Calu3 (cell line): ENCODE data around the gene TWF2. TPM values are rescaled to one million over a fixed set of nuclear protein-coding genes. Genes with fewer than 3 reads are reported as not detected.
"Not testable (repeated sequence)": the region's sequence is repeated elsewhere in the genome, so short reads cannot be mapped to it uniquely, and the experiment has no call there.

Source experiments
- Bru-seq: library from RNA; stranded (reverse); fragments of 400-500 nt; gene quantifications from one replicate; lab custom pipeline; 2021; lab: Mats Ljungman, UMichigan
- BruChase-seq, 2 experiments: library from RNA; stranded (reverse); fragments of 400-500 nt; gene quantifications; one replicate each; lab custom pipeline; 2021; lab: Mats Ljungman, UMichigan
- BruUV-seq: library from RNA; stranded (reverse); fragments of 400-500 nt; replicated peaks from 2 replicates; lab custom pipeline; 2021; lab: Mats Ljungman, UMichigan
- CTCF ChIA-PET: fragments of 300-600 bp; sonication (Branson Sonifier 250); formaldehyde crosslinking; loops from one replicate; lab custom pipeline; 2022; ENCODE audit warnings: antibody characterized with exemption; lab: Charles Lee
- DNase-seq: peaks from one replicate; pipeline ENCODE4 v3.0.0; 2022
- H3K27ac Mint-ChIP-seq: one replicate; pipeline ENCODE4 v1.8.0; 2022; ENCODE audit warnings: mixed read lengths; ENCODE audit not compliant: unreplicated experiment
- H3K27me3 Mint-ChIP-seq: one replicate; pipeline ENCODE4 v1.8.0; 2022; ENCODE audit warnings: mixed read lengths; ENCODE audit not compliant: unreplicated experiment
- H3K36me3 Mint-ChIP-seq: one replicate; pipeline ENCODE4 v1.8.0; 2022; ENCODE audit warnings: mild to moderate bottlenecking, moderate library complexity, mixed read lengths; ENCODE audit not compliant: insufficient read depth, unreplicated experiment
- H3K4me1 Mint-ChIP-seq: one replicate; pipeline ENCODE4 v1.8.0; 2022; ENCODE audit warnings: mild to moderate bottlenecking, low read depth, mixed read lengths; ENCODE audit not compliant: unreplicated experiment
- H3K4me3 Mint-ChIP-seq: one replicate; pipeline ENCODE4 v1.8.0; 2022; ENCODE audit warnings: mild to moderate bottlenecking, low read depth, moderate library complexity, mixed read lengths; ENCODE audit not compliant: unreplicated experiment
- H3K9me3 Mint-ChIP-seq: one replicate; pipeline ENCODE4 v1.8.0; 2022; ENCODE audit warnings: low read depth, mixed read lengths; ENCODE audit not compliant: unreplicated experiment
- intact Hi-C: fragments of 100-400 bp; cut with micrococcal nuclease; formaldehyde crosslinking; loops from one replicate; pipeline ENCODE4 v1.10.0; 2022; ENCODE audit not compliant: unreplicated experiment
- long read RNA-seq: library from polyadenylated mRNA; stranded (forward); transcript quantifications from one replicate; pipeline ENCODE4 v2.0.0, GENCODE V29; 2022
- total RNA-seq: library from RNA; stranded (reverse); gene quantifications from 2 replicates; pipeline ENCODE4 v1.2.3, GENCODE V29; 2022
- TF ChIP-seq, protein P1 (sequence below): fragments of 200-600 bp; IDR thresholded peaks from one replicate; pipeline ENCODE4 v1.8.0; 2022; ENCODE audit warnings: antibody characterized with exemption; ENCODE audit not compliant: unreplicated experiment

TWF2 gene
- 48.1 and 49.1 TPM in 2 replicates for total RNA-seq
- Bru-seq, nascent RNA: percentile 50 among the genes with signal in this experiment
- BruChase-seq, experiment 1, labeled RNA remaining after a 6-hour chase: percentile 66 among the genes with signal in this experiment
- BruChase-seq, experiment 2, labeled RNA remaining after a 2-hour chase: percentile 58 among the genes with signal in this experiment
- long read RNA-seq, transcript TWF2-201 (9 exons, 1,718 nt): major isoform, 94 of 111 reads
- long read RNA-seq, partial matches to known transcripts: 1 of 111 reads
- long read RNA-seq, other reads (novel, unspliced or antisense): 16 of 111 reads

- H3K4me3 Mint-ChIP-seq: peak within 1 kb of the TSS; percentile 87
Observed at GRCh38 chr3:52238761-52239701, at the start of gene TWF2. TWF2 (minus strand) TSS chr3:52239158; CDS start chr3:52239016, 142 bp downstream.

DNA sequence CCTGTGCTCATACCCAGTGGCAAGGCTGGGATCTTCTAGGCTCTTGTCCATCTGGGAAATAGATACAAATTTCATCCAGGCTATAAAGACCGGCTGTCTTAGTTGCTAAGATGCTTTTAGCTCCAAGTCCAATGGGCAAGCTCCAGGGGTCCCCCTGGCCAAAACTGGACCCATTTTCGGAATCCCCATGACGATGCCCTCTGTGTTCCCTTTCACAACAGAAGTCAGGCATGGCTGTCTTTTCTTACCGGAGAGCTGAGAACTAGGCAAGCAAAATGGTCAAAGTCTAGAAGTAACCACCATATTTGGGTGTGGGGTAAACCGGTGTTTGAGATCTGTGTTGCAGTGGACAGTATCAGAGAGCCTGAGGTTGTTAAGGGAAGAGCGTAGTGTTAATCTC lies 49.7 kb upstream of the TWF2 start:
- TF ChIP-seq, protein P1, sequence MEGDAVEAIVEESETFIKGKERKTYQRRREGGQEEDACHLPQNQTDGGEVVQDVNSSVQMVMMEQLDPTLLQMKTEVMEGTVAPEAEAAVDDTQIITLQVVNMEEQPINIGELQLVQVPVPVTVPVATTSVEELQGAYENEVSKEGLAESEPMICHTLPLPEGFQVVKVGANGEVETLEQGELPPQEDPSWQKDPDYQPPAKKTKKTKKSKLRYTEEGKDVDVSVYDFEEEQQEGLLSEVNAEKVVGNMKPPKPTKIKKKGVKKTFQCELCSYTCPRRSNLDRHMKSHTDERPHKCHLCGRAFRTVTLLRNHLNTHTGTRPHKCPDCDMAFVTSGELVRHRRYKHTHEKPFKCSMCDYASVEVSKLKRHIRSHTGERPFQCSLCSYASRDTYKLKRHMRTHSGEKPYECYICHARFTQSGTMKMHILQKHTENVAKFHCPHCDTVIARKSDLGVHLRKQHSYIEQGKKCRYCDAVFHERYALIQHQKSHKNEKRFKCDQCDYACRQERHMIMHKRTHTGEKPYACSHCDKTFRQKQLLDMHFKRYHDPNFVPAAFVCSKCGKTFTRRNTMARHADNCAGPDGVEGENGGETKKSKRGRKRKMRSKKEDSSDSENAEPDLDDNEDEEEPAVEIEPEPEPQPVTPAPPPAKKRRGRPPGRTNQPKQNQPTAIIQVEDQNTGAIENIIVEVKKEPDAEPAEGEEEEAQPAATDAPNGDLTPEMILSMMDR: no peak
- intact Hi-C loops: no loop called here

More at GRCh38 chr3:52238761-52239701, at the start of gene TWF2:
- BruUV-seq: TSS peak; percentile 84
- DNase-seq: peak; percentile 86
- CTCF ChIA-PET: interaction anchor here (0.7 to 2.0 kb wide), 5 partner anchors 15 to 100 kb away, joined by 3 to 9 read pairs (median 3); no protein-coding TSS in a partner anchor
- TF ChIP-seq, protein P1: no peak
- intact Hi-C loops: loop anchor here (5.0 kb wide), 1 partner anchor 38 kb away; the partner anchor contains the start of gene WDR82
- Mint-ChIP-seq H3K4me1 (peaks cover 22% of the 10 kb centered on the region), H3K36me3 (peaks cover 51% of the 10 kb centered on the region), H3K27ac (peak within 1 kb of the TSS; percentile 89), H3K9me3 (no peaks in the 10 kb centered on the region), H3K27me3 (no peaks in the 10 kb centered on the region)

DNA sequence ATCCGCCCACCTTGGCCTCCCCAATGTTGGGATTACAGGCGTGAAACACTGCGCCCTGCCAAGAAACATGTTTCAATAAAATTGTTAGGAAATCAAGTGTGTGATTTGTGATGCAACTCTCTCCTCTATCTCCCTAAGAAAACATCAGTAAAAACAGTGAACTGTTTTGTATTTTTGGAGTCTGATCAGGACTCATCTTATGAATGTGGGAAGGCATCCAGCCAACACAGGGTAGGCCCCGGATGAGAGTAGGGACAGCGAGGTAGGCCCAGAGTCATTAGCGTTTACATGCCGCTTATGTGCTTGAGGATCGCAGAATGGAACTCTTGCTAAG lies 47.8 kb upstream of the TWF2 start:
- Mint-ChIP-seq H3K4me3 (peak overlapping the region; percentile 88), H3K36me3 (peaks cover 50% of the 10 kb centered on the region), H3K27ac (peak overlapping the region; percentile 100), H3K9me3 (no peaks in the 10 kb centered on the region), H3K27me3 (no peaks in the 10 kb centered on the region), H3K4me1 (peaks cover 52% of the 10 kb centered on the region)
- no TSS peak for BruUV-seq
- intact Hi-C loops: no loop called here
- DNase-seq: no peak
- CTCF ChIA-PET: no interaction called here
- TF ChIP-seq, protein P1: no peak

More for the DNA sequence above, 49.7 kb upstream of the TWF2 start:
- no TSS peak for BruUV-seq
- Mint-ChIP-seq H3K9me3 (no peaks in the 10 kb centered on the region), H3K27me3 (no peaks in the 10 kb centered on the region), H3K27ac (peak overlapping the region; percentile 100), H3K36me3 (peaks cover 42% of the 10 kb centered on the region), H3K4me1 (peaks cover 46% of the 10 kb centered on the region), H3K4me3 (peak overlapping the region; percentile 88)
- no peak for DNase-seq
- CTCF ChIA-PET: interaction anchor here (1.0 to 1.3 kb wide), 2 partner anchors 10 to 51 kb away, joined by 3 to 6 read pairs; partner anchors contain the start of gene WDR82

- H3K4me3 Mint-ChIP-seq, H3K9me3 Mint-ChIP-seq, DNase-seq, BruUV-seq, H3K27me3 Mint-ChIP-seq, intact Hi-C loops: not testable (repeated sequence)
- H3K4me1 Mint-ChIP-seq: peaks cover 54% of the 10 kb centered on the region
- H3K36me3 Mint-ChIP-seq: peaks cover 43% of the 10 kb centered on the region
- peak overlapping the region; percentile 73 for H3K27ac Mint-ChIP-seq
- CTCF ChIA-PET: interaction anchor here (0.6 kb wide), 1 partner anchor 492 kb away, joined by 6 read pairs; no protein-coding TSS in a partner anchor
Observed at GRCh38 chr3:52284051-52284450, 45.1 kb upstream of the TWF2 start.
